GM18505 (cell line): Measurements from ENCODE around the gene FAM118A.

Experiments
- ATAC-seq: cut with Tn5 transposase; IDR thresholded peaks from one replicate; pipeline ENCODE4 v1.9.1; 2021; ENCODE audit not compliant: unreplicated experiment
- POLR2A ChIP-seq: IDR thresholded peaks from 4 replicates; pipeline ENCODE4 v1.6.1; 2011; ENCODE audit warnings: borderline replicate concordance; ENCODE audit not compliant: insufficient read depth, insufficient read length; ENCODE audit errors: extremely low read depth

Gene FAM118A

DNA sequence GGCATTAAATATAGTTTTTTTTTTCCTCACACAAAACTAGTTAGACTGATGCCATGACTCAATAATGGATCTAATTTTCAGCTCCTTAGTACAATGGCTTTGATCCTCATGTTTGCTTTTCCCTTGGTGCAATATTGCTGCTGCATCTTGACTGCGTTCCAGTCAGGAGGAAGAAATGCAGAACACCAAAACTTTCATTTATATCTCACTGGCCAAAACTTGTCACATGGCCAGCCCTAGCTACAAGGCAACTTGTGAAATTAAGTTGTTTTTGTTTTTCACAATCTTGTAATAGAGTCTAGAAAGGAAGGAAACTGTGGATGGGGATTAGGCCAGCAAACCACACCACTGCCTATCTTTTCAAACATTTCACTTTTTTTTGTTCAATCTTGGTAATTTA is 67.0 kb downstream of the FAM118A start:
- TF ChIP-seq POLR2A, result no peak

DNA sequence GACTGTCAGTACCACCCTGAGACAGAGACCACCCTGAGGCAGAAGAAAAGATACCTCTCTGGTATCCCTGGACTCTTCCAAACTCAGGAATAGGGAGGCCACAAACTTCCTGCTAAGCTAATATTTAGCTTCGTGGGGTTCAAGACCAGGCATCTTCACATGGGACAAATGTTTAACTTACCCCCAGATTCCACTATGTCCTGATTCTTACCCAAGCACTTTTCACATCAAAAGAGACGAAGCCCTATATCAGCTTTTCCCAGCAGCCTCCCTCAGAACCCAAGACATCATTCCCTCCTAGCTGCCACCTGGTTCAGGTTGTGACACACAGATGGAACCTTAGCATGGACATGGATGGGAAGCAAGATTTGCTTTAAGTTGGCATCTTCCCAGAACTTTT is 71.6 kb downstream of the FAM118A start:
- no peak for TF ChIP-seq POLR2A
- no peak for ATAC-seq

More for the DNA sequence above, 67.0 kb downstream of the FAM118A start:
- no peak for ATAC-seq

DNA sequence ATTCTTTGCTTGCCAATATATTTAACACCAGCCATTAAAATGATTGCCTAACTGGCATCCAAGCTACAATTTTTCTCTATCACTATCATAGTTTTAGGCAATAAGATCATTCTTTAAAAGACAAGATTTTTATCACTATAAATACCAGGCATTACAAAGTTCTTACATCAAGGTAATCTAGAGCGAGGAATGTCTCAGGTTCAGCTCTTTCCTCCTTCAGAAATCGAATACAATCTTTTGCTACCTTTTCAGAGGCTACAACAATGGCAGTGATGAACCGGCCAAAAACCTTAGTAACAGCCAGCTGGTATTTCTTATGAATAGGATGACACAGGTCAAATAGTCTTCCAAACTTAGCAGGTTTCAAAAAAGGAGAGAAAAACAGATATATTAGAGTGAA is 79.8 kb downstream of the FAM118A start:
- no peak for TF ChIP-seq POLR2A

More for the DNA sequence above, 79.8 kb downstream of the FAM118A start:
- ATAC-seq, result no peak
